Uterus (tissue), 4 donors: ENCODE data around the gene FAM120C. TPM values are rescaled to one million over a fixed set of nuclear protein-coding genes. Genes with fewer than 3 reads are reported as not detected.
A peak's percentile ranks its signal among the peaks of the same experiment; 100 is the strongest.

Source experiments
- DNase-seq, 2 donors: peaks; one replicate each; pipeline ENCODE4 v3.0.0-alpha.2; 2019 to 2020
- H3K27ac ChIP-seq, 2 donors: fragments of 200-600 bp; sonication (generic); 1 replicate in 1 of 2; 2 replicates in 1 of 2; pipeline ENCODE4 v1.5.1; 2016 to 2018
- H3K27me3 ChIP-seq, 2 donors: fragments of 200-600 bp; sonication (generic); one replicate each; pipeline ENCODE4 v1.5.1; 2018 to 2019; ENCODE audit warnings: control low read depth in 1 of 2
- H3K36me3 ChIP-seq, 2 donors: fragments of 200-600 bp; sonication (generic); one replicate each; pipeline ENCODE4 v1.5.1; 2019; ENCODE audit warnings: control low read depth in 1 of 2
- H3K4me1 ChIP-seq, 2 donors: fragments of 200-600 bp; sonication (generic); one replicate each; pipeline ENCODE4 v1.5.1; 2018 to 2019; ENCODE audit warnings: control low read depth in 1 of 2
- H3K4me3 ChIP-seq, 2 donors: fragments of 200-600 bp; sonication (generic); 1 replicate in 1 of 2; 2 replicates in 1 of 2; pipeline ENCODE4 v1.5.1; 2018 to 2019; ENCODE audit warnings: mild to moderate bottlenecking in 1 of 2
- H3K9me3 ChIP-seq, 2 donors: fragments of 200-600 bp; sonication (generic); one replicate each; pipeline ENCODE4 v1.5.1; 2019; ENCODE audit warnings: control low read depth in 1 of 2
- POLR2A ChIP-seq, 2 donors: fragments of 450-650 bp; IDR thresholded peaks; one replicate each; pipeline ENCODE4 v1.6.1; 2016; ENCODE audit warnings: antibody characterized with exemption in 2 of 2, mild to moderate bottlenecking in 1 of 2, moderate library complexity in 1 of 2
- intact Hi-C: fragments of 100-400 bp; cut with DNase I; formaldehyde crosslinking; loops from one replicate; pipeline ENCODE4 v1.15.1; 2023; ENCODE audit warnings: low total_unique reads
- total RNA-seq, 4 donors: library from RNA; depleted of rRNA in 3 of 4; stranded (reverse); fragments of >200 nt in 3 of 4; gene quantifications; one replicate each; pipeline versions ENCODE4 v1.1.0 to v1.2.4, GENCODE V29; 2014 to 2023
- TF ChIP-seq, protein P1 (sequence below), 4 experiments: fragments of 200-600 bp in 2 of 4; fragments of 450-650 bp in 2 of 4; sonication (generic) in 2 of 4; IDR thresholded peaks; one replicate each; pipeline ENCODE4 v1.5.1; 2016 to 2019; ENCODE audit warnings: antibody characterized with exemption in 4 of 4, mild to moderate bottlenecking in 2 of 4, moderate library complexity in 1 of 4
- donor health status: DM: yes; HTN: yes; CAD: no.

FAM120C gene
- total RNA-seq, 4 donors from 2014 or later: 2.6 to 19.4 (median 10.7) TPM

DNA sequence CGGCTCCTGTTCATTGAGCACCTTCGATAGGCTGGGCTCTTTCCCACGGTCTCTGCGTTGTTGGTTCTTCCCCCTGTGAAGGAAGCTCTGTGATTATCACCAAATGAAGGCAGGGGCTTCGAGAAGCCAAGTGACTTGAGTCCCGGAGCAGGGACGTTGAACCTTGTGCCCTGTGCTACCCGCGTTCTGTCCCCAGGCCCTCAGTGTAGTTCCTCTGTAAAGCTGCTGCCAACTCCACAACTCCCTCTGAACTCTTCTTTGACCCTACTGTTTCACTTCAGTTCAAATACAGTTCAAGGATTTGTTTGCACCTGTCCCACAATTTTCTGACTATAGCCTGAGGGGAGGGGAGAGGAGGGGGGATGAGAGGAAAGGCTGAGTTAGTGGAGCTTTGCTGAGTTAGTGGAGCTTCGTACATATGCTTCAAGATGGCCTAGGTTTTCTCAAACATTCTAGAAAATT lies 138.1 kb downstream of the FAM120C start:
- Histone ChIP-seq H3K4me3 (peak overlapping the region; percentile 63 to 89), H3K36me3 (no peaks in the 10 kb centered on the region), H3K27me3 (no peaks in the 10 kb centered on the region), H3K9me3 (no peaks in the 10 kb centered on the region), H3K27ac (peak overlapping the region; percentile 94 to 97), H3K4me1 (no peaks in the 10 kb centered on the region)
- TF ChIP-seq, protein P1, sequence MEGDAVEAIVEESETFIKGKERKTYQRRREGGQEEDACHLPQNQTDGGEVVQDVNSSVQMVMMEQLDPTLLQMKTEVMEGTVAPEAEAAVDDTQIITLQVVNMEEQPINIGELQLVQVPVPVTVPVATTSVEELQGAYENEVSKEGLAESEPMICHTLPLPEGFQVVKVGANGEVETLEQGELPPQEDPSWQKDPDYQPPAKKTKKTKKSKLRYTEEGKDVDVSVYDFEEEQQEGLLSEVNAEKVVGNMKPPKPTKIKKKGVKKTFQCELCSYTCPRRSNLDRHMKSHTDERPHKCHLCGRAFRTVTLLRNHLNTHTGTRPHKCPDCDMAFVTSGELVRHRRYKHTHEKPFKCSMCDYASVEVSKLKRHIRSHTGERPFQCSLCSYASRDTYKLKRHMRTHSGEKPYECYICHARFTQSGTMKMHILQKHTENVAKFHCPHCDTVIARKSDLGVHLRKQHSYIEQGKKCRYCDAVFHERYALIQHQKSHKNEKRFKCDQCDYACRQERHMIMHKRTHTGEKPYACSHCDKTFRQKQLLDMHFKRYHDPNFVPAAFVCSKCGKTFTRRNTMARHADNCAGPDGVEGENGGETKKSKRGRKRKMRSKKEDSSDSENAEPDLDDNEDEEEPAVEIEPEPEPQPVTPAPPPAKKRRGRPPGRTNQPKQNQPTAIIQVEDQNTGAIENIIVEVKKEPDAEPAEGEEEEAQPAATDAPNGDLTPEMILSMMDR (IDR thresholded peaks at IDR 0.05): no peak
- no peak for TF ChIP-seq POLR2A (IDR thresholded peaks at IDR 0.05)
- intact Hi-C loops: no loop called here
- no peak for DNase-seq

DNA sequence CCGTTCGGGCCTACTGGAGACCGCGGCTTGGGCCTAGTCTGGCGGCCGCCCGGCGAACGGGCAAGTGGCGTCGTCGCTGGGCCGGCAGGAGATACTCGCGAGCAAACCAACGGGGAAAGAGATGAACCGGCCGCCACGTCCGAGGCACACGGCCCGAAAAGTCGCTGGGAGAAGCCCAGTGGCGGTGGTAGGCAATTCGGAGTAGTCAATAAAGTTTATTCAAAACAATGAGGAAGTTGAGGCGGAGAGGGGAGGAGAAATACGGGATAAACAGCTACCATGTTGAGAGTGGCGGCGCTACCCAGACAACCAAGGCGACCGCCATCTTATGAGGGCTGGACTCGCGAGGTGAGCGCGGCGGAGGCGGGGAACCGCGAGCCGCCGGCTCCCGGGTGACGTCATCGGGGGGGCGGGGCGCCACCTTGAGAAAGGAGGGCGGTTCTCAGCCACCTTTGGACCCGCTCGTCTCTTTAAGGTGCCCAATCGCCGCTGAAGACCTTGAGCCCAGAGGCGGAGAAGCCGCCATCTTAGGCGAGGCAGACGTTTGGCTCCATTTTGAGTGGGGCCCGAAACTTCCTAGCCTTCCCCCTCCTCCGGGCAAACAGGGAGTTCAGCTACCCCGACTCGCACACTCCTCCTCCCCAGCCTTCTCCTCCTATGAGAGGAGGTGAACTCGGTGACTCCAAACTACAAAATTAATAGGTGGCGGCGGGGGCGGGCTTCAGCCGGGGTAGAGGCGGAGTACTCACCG lies 138.8 kb downstream of the FAM120C start, which contains the start of gene PHF8:
Gene PHF8 (minus strand): TSS at position 348 of the 751 bp plus-strand sequence. CDS start 1,745 bp downstream, outside the sequence.
- Histone ChIP-seq H3K27ac (peak within 1 kb of the TSS; percentile 94 to 97), H3K4me3 (peak within 1 kb of the TSS; percentile 63 to 89), H3K27me3 (no peaks in the 10 kb centered on the region), H3K36me3 (no peaks in the 10 kb centered on the region), H3K9me3 (no peaks in the 10 kb centered on the region), H3K4me1 (no peaks in the 10 kb centered on the region)
- TF ChIP-seq, protein P1 (IDR thresholded peaks at IDR 0.05): peak in 1 of 4 experiments; percentile 6
- TF ChIP-seq POLR2A (IDR thresholded peaks at IDR 0.05): peak; percentile 42 to 52
- intact Hi-C loops: no loop called here
- DNase-seq: peak; percentile 94 to 95

DNA sequence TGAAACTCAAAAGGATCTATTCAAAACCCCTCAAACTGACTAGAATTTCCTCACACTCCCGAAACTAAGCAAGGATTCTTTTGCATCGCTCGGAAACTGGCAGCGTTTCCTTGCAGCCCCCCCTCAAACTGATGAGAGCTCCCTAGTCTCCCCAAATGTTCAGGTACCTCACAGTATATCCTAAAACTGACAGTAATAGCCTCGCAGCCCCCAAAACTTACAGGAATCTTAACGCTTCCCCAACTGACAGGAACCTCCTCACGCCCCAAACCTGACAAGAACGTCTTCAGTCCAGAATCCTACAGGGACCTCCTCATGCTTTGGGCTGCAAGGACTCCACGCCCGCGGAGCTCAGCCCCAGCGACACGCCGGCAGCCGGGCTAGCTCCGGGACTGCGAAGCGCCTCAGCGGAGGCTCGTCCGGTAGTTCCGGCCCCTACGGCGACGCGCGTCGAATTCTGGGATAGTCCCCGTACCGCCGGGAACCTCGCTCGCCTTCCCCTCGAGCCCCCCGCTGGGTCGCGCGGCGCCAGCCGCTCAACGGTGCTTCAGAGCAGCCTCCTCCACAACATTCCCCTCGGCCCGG lies 139.4 kb downstream of the FAM120C start:
- no peaks in the 10 kb centered on the region for H3K27me3 ChIP-seq
- peak overlapping the region; percentile 94 to 97 for H3K27ac ChIP-seq
- peak overlapping the region; percentile 63 to 89 for H3K4me3 ChIP-seq
- H3K36me3 ChIP-seq: no peaks in the 10 kb centered on the region
- DNase-seq: peak in 1 of 2 donors; percentile 11
- H3K4me1 ChIP-seq: no peaks in the 10 kb centered on the region
- TF ChIP-seq POLR2A (IDR thresholded peaks at IDR 0.05): no peak
- TF ChIP-seq, protein P1 (IDR thresholded peaks at IDR 0.05): no peak
- intact Hi-C loops: no loop called here
- no peaks in the 10 kb centered on the region for H3K9me3 ChIP-seq

DNA sequence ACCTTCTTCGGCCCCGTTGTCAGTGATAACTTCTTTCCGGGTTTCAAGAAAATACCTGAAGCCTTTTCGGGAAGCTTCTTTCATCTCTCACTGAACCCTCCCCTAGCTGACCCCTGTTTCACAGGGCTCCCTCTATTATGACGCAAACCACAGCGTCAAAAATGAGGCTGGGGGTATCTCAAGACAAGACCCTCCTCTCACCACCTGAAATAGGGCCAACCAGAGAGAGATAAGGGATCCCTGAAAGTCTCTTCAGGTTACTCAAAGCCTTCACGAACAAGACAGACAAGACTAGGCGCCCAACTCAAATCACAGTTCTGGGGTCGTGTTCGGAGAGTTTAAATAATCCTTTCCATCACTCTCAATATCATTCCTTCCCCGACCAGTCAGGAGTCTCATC lies 140.0 kb downstream of the FAM120C start:
- DNase-seq: no peak
- H3K27me3 ChIP-seq: no peaks in the 10 kb centered on the region
- peak overlapping the region; percentile 63 to 89 for H3K4me3 ChIP-seq
- H3K27ac ChIP-seq: peak overlapping the region; percentile 94 to 97
- H3K36me3 ChIP-seq: no peaks in the 10 kb centered on the region
- H3K9me3 ChIP-seq: no peaks in the 10 kb centered on the region
- TF ChIP-seq POLR2A (IDR thresholded peaks at IDR 0.05): no peak
- TF ChIP-seq, protein P1 (IDR thresholded peaks at IDR 0.05): no peak
- intact Hi-C loops: no loop called here
- no peaks in the 10 kb centered on the region for H3K4me1 ChIP-seq

DNA sequence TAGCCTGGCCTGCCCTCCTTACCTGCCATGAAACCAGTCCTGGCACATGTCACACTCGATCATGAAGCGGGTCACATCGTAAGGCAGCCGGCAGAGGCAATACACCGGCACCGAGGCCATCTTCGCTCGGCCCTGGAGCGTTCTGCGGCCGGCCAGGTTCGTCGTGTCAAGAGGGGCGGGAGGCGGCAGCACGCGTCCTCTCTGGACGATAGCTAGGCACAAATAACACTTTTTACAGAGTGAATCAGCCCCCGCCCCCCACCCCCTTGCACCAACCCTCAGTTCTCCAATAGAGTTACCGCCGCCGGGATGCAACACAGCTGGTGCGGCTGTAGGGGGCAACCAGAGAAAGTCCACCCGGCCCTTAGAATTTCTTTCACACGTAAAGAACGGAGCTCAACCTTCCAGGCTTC lies 140.4 kb downstream of the FAM120C start:
- no peaks in the 10 kb centered on the region for H3K36me3 ChIP-seq
- H3K4me1 ChIP-seq: no peaks in the 10 kb centered on the region
- H3K27ac ChIP-seq: peak overlapping the region; percentile 94 to 97
- H3K27me3 ChIP-seq: no peaks in the 10 kb centered on the region
- peak overlapping the region; percentile 63 to 89 for H3K4me3 ChIP-seq
- intact Hi-C loops: no loop called here
- TF ChIP-seq, protein P1 (IDR thresholded peaks at IDR 0.05): peak in 1 of 4 experiments; percentile 33
- no peak for TF ChIP-seq POLR2A (IDR thresholded peaks at IDR 0.05)
- H3K9me3 ChIP-seq: no peaks in the 10 kb centered on the region
- peak; percentile 35 to 45 for DNase-seq
